ENCODE results near the gene MSRB2.
"Not testable (repeated sequence)": the region's sequence is repeated elsewhere in the genome, so short reads cannot be mapped to it uniquely, and the experiment has no call there.

Gene MSRB2

GRCh38 chr10:23070092-23070912, 25.1 kb upstream of the MSRB2 start:
- not testable (repeated sequence) for FAIRE-seq

DNA sequence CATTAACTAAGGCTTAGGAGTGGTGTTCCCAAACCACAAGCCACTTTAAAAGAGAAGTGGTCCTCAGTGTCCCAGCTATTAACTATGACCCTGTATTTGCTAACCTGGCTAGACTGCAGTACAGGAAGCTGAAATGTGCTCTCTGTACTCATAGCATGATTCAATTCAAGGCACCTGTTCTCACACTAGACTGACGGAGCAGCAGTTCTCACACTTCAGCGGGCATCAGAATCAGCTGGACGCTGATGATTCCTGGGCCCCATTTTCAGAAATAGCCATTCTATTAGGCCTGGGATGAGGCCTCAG, 24.5 kb upstream of the MSRB2 start:
- no peak for FAIRE-seq

DNA sequence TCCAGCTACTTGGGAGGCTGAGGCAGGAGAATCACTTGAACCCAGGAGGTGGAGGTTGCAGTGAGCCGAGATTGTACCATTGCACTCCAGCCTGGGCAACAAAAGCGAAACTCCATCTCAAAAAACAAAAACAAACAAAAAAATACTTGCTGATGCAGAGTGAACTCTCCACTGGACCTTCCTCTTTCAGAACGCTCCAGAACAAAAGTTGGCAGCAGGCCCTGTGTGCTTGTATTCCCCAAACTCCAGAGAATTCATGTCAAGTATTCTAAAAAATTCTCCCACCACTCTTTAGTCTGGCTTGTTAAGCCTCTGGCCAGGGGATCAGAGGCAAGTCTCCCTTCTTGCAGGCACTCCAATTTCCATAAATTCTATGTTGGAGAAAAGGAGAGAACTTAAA, 22.8 kb upstream of the MSRB2 start:
- FAIRE-seq, result not testable (repeated sequence)

GRCh38 chr10:23073527-23073926, 21.9 kb upstream of the MSRB2 start:
- no peak for FAIRE-seq

- FAIRE-seq, result no peak
These were observed 19.7 kb upstream of the MSRB2 start for GRCh38 chr10:23075672-23076071.

DNA sequence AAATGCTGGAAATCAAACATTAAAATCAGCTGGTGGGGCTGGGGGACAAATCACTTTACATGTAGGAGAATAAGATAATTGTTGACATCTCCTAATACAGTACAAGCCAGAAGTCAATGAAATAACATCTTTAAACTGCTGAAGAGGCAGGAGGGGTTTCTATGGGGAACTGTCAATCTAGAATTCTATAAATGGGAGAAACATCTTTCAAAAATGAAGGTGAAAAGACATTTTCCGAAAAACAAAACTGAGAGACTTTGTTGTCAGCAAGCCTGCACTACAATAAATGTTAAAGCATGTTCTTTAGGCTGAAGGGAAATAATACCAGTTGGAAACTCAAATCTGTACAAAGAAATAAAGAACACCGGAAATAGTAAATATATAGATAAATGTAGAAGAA, 17.3 kb upstream of the MSRB2 start:
- no peak for FAIRE-seq

GRCh38 chr10:23079700-23080099, 15.7 kb upstream of the MSRB2 start:
- no peak for FAIRE-seq

DNA sequence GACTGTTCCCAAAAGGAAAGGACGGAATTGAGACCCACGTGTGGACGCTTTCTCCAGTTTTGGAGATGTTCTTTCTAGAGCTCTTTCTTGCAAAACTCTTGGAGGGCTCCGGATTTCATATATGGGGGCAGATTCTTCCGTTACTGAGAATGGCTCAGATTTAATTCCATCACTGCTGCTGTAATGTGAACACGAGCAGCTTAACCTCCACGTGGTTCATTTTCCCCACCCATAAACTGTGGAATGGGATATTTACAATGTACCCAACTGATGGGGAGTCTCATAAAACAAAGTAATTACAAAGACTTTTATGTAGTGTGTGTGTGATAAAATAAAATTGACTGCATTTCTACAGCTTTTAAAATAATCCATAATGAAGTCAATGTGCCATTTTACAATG, 15.1 kb upstream of the MSRB2 start:
- no peak for FAIRE-seq

DNA sequence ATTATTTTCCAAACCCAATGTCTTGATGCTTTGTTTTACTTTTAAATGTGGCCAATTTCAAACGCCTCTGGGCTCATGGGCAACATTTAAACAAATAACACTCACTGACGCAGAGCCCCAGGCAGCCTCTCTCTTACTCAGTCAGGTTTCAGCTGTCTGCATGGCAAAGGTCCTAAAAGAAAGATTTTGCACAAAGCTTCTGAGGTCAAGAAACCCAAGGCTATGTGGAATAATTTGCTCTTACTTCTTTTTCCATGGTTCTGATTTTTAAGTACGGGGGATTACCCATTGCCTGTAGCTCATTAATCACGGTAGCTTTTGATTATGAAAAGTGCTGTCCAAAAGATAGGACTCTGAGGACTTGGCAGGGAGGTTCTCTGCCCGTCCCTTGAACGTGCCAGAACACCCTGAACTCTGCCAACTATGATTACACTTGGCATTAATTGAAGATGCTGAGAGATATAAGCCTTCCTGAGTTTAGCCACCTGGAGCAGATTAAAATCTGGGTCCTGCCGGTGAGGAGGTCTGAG, 14.1 kb upstream of the MSRB2 start:
- FAIRE-seq, result no peak

DNA sequence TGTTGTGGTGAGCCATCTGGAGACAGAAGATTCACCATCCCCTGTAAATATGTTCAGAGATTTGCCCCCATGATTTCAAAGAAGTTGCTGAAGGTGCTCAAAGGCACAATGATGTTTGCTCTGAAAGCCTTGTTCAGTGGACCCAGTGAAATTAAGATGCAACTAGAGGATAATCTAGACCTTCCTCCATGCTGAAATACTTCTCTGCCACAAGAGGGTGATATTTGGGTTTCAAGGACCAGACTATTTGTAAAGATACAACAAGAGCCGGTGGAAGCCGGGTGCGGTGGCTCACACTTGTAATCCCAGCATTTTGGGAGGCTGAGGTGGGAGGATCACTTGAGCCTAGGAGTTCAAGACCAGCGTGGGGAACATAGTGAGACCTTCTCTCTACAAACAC, 13.5 kb upstream of the MSRB2 start:
- FAIRE-seq, result no peak

- FAIRE-seq, result no peak
These were observed 6.8 kb upstream of the MSRB2 start for GRCh38 chr10:23088609-23089008.

GRCh38 chr10:23094786-23095403, 484 bp upstream of the MSRB2 start:
- no peak for FAIRE-seq

DNA sequence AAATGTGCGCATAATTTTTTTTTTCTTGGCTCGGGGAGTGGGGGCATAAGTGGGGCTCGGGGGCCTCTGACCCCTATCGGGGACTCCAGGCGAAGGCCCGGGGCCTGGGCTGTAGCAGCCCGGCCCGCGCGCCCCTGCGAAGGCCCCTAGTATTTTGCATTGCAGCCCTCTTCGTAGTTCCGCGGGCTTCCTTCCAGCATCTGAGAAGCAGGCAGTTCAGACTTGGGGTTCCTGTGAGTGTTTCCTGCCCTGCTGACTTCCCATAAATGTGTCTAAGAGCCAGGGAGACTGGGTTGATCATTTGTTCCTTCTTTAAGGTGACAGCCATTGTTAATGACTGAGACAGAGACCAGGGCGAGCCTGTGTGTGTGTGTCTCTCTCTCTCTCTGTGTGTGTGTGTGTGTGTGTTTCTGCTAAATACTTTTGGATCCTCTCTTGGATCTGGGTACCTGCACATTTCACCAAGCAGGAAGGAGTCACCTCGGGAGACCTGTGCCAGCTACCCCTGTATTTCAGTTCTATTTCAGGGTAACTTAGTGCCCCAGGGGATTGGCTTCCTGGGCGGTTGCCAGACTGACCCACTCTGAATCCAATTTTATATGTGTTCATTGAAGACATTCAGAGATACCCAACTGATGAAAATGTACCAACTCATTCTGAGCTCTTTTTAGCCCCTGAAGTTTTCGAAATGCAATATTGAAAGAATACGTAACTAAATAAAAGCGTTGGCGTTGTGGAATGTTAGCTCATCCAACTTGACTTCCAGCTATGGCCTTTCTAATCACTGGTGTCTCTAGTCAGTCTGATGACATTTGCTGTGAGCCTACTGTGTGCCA, 805 bp downstream of the MSRB2 start:
- FAIRE-seq, result no peak

- FAIRE-seq, result no peak
These were observed 1.6 kb downstream of the MSRB2 start for GRCh38 chr10:23096802-23097549.

- FAIRE-seq, result no peak
These were observed 3.7 kb downstream of the MSRB2 start for GRCh38 chr10:23099079-23099478.

GRCh38 chr10:23099816-23100215, 4.4 kb downstream of the MSRB2 start:
- no peak for FAIRE-seq

DNA sequence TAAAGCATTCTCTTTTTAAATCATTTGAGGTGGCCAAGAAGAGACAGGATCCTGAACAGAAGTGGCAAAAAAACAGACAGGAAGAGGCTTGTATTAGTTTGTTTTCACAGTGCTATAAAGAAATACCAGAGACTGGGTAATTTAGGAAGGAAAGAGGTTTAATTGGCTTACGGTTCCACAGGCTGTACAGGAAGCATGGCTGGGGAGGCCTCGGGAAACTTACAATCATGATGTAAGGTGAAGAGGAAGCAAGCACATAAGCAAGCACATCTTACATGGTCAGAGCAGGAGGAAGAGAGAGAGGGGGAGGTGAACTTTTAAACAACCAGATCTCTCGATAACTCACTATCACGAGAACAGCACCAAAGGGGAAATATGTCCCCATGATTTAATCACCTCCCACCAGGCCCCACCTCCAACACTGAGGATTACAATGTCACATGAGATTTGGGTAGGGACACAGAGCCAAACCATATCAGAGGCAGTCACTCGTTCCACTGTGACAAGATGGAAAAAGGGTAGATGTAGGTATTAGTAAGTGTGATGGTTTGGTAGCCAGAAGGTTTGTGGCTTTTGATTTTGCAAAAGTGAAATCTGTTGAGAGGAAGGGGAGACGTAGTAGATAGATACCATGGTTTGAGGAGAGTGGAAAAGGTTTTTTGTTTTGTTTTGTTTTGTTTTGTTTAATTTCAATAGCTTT, 5.1 kb downstream of the MSRB2 start:
- FAIRE-seq, result no peak

GRCh38 chr10:23106331-23107072, 11.1 kb downstream of the MSRB2 start:
- no peak for FAIRE-seq

- no peak for FAIRE-seq
These were observed 15.5 kb downstream of the MSRB2 start for GRCh38 chr10:23110722-23111516.

DNA sequence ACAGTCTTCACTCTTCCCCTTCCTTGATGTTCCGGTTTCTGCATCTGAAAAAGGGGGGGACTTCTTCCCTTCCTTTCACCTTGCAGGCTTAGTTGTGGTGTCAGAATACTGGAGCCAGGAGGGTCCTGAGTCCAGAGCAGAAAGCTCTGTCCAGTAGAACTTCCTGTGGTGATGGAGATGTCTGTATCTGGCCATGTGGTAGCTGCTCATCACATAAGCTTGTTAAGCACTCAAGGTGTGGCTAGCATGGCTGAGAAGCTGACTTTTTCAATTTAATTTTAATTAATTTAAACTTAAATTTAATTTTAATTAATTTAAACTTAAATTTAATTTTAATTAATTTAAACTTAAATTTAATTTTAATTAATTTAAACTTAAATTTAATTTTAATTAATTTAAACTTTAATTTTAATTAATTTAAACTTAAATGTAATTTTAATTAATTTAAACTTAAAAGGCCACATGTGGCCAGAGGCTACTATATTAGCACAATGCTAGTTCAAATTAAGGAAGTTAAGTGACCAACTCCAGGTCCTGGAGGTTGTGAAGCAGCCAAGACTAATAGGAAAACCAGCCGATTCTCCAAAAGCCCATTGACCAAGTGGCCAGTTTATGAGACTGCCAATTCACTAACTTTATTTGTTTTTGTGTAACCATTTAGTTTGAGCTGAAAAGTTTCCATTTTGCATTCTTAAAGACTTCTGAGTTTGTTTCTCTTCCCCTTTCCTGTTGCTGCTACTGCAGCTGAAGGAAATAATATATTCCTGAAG, 16.3 kb downstream of the MSRB2 start:
- FAIRE-seq, result no peak

Data from colon (tissue), 2 donors.